Epithelial cell of proximal tubule (primary cell): Measurements from ENCODE around the gene CCDC86. TPM values are rescaled to one million over a fixed set of nuclear protein-coding genes. Genes with fewer than 3 reads are reported as not detected.

ENCODE experiments used
- DNase-seq: peaks from one replicate; pipeline ENCODE4 v3.0.0-alpha.2; 2011; ENCODE audit warnings: low read depth
- H3K4me3 ChIP-seq: 2 replicates; pipeline ENCODE4 v1.5.1; 2011; ENCODE audit warnings: low read depth, mild to moderate bottlenecking, low read length
- CTCF ChIP-seq: conservative IDR thresholded peaks from 2 replicates; pipeline ENCODE4 v1.5.1; 2012; ENCODE audit warnings: low read depth, mild to moderate bottlenecking, low read length
- total RNA-seq: library from RNA; depleted of rRNA; stranded (reverse); fragments of >200 nt; gene quantifications from 2 replicates; pipeline ENCODE4 v1.2.3, GENCODE V29; 2015

CCDC86 gene
- total RNA-seq, 1 donor from 2014 or later: 38.6 TPM

- DNase-seq: no peak
- no peak overlapping the region for H3K4me3 ChIP-seq
- peak; percentile 94 for TF ChIP-seq CTCF
Observed at GRCh38 chr11:60831143-60831500, 10.8 kb upstream of the CCDC86 start.

DNA sequence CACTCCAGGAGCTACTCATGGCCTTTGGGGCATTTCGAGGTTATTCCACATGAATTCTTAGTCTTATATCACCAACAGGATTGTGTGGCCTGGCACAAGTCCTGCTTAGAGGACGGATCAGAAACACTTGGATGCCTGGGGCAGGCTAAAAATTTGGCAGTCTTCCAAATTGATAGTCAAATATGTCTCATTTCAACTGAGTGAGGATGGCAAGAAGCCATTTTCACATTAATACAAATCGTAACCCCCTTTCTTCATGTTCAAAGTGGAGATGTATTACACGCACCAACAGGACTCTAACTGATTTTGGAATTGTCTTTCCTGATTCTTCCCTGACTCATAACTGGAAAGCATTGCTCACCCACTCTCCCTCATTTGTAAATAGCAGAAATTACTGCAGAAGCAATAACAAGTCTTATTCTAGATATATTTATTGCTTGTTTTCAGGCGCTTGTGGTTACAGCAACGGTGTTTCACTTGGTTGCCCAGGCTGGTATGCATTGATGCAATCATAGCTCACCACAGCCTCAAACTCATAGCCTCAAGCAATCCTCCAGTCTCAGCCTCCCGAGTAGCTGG lies 10.3 kb upstream of the CCDC86 start:
- no peak overlapping the region for H3K4me3 ChIP-seq
- no peak for TF ChIP-seq CTCF
- no peak for DNase-seq

- H3K4me3 ChIP-seq: no peak overlapping the region
- no peak for TF ChIP-seq CTCF
- no peak for DNase-seq
Observed at GRCh38 chr11:60834742-60835533, 7.0 kb upstream of the CCDC86 start.

GRCh38 chr11:60835534-60835846 lies 6.4 kb upstream of the CCDC86 start:
- no peak for DNase-seq

DNA sequence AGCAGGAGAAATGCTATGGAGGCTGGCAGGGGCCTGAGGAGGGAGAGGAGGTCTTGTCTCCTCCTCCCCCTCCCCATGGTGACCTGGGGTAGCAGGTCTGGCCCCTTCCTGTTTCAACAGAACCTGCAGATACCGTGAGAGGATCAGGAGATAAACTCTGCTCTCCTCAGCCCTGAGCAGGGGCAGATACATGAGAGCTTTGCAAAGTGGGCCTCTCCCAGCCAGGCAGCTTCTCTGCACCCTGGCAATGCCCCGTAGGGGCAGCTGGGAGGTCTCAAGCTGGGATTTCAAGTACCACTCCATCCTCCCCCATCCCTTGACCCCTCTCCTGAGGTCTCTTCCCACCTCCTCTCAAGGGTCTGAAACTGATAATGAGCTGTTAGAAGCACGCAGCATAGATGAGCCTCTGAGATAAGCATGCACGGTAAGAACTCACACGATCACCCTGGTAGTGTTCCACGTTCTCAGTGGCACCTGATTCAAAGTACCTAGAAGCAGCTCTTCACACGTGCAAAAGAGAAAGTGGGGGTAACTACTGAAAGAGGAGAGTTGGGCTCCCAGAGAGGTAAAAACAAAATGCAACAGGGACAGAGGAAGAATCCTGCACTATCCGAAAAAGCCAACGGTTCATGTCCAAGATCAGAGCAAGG lies 4.9 kb upstream of the CCDC86 start:
- no peak for DNase-seq
- TF ChIP-seq CTCF: no peak

More at GRCh38 chr11:60835534-60835846, 6.4 kb upstream of the CCDC86 start:
- TF ChIP-seq CTCF: no peak
- H3K4me3 ChIP-seq: no peak overlapping the region

GRCh38 chr11:60838132-60838531 lies 3.8 kb upstream of the CCDC86 start:
- TF ChIP-seq CTCF: peak; percentile 5
- H3K4me3 ChIP-seq: no peak overlapping the region

More for the DNA sequence above, 4.9 kb upstream of the CCDC86 start:
- H3K4me3 ChIP-seq: no peak overlapping the region

More at GRCh38 chr11:60838132-60838531, 3.8 kb upstream of the CCDC86 start:
- DNase-seq: no peak
